Endothelial cell of umbilical vein (primary cell): ENCODE results near the gene AP1G2.

Source experiments
- GATA2 ChIP-seq: IDR thresholded peaks from 2 replicates; pipeline ENCODE4 v1.7.0; 2011; ENCODE audit warnings: low read depth, mild to moderate bottlenecking, moderate library complexity, mixed read lengths, low read length; ENCODE audit not compliant: insufficient read length, insufficient read depth
- POLR2AphosphoS5 ChIP-seq: IDR thresholded peaks from 2 replicates; pipeline ENCODE4 v1.6.1; 2012; ENCODE audit warnings: low read depth, mild to moderate bottlenecking, control low read depth, low read length, moderate library complexity; ENCODE audit not compliant: insufficient read depth
- TF ChIP-seq, protein P1 (sequence below), 2 donors: IDR thresholded peaks; 1 replicate in 1 of 2; 2 replicates in 1 of 2; pipeline ENCODE4 v1.5.1; 2011; ENCODE audit warnings: low read length in 2 of 2, mild to moderate bottlenecking in 2 of 2, moderate library complexity in 2 of 2, control low read depth in 1 of 2, inconsistent platforms in 1 of 2, low read depth in 1 of 2; ENCODE audit not compliant: insufficient read depth in 1 of 2; ENCODE audit errors: extremely low read depth in 1 of 2
- TF ChIP-seq, protein P2 (sequence below): IDR thresholded peaks from 2 replicates; pipeline ENCODE4 v1.6.1; 2011; ENCODE audit not compliant: insufficient read depth, insufficient read length

DNA sequence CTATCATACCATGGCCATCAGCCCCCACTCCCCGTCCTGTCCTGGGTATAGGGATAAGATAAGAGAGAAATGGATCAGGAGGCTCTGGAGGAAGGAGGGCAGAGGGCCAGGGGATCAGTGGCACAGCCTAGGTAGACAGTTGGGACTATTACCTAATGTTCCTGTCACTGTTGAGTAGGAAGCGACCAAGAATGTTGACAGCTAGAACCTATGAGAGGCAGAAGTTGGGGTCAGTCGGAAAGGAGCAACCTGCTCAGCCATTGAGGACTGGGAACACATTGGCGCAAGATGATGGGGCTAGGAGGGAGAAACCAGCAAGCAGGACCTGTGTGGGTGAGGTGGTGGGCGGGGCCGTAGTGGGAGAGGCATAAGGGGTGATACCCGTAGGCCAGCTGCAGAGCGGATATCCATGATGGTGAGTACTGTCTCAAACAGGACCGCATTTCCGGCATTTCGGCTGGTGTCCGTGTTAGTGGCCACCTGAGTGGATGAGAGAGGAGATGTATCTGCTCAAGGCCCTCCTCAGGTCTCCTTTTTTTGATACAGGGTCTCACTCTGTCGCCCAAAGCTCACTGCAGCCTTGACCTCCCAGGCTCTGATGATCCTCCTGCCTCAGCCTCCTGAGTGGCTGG lies 3.3 kb downstream of the AP1G2 start:
- TF ChIP-seq, protein P1, sequence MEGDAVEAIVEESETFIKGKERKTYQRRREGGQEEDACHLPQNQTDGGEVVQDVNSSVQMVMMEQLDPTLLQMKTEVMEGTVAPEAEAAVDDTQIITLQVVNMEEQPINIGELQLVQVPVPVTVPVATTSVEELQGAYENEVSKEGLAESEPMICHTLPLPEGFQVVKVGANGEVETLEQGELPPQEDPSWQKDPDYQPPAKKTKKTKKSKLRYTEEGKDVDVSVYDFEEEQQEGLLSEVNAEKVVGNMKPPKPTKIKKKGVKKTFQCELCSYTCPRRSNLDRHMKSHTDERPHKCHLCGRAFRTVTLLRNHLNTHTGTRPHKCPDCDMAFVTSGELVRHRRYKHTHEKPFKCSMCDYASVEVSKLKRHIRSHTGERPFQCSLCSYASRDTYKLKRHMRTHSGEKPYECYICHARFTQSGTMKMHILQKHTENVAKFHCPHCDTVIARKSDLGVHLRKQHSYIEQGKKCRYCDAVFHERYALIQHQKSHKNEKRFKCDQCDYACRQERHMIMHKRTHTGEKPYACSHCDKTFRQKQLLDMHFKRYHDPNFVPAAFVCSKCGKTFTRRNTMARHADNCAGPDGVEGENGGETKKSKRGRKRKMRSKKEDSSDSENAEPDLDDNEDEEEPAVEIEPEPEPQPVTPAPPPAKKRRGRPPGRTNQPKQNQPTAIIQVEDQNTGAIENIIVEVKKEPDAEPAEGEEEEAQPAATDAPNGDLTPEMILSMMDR (IDR thresholded peaks at IDR 0.05; ENCODE audit: extremely low read depth in 1 of 2, insufficient read depth in 1 of 2, low read depth in 1 of 2, low read length in 2 of 2) = no peak
- no peak for TF ChIP-seq GATA2
- TF ChIP-seq, protein P2, sequence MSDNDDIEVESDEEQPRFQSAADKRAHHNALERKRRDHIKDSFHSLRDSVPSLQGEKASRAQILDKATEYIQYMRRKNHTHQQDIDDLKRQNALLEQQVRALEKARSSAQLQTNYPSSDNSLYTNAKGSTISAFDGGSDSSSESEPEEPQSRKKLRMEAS = no peak
- no peak for TF ChIP-seq POLR2AphosphoS5
